ENCODE data around the gene CPA1. TPM values are rescaled to one million over a fixed set of nuclear protein-coding genes. Genes with fewer than 3 reads are reported as not detected.

CPA1 gene
- total and polyA plus RNA-seq, 8 donors = 1.7 to 17.3 (median 5.5) TPM; not detected in 5

- TF ChIP-seq POLR2AphosphoS5 (IDR thresholded peaks at IDR 0.05) (no peak), POLR2A (IDR thresholded peaks at IDR 0.05) (no peak), EP300 (IDR thresholded peaks at IDR 0.05) (no peak), CTCF (IDR thresholded peaks at IDR 0.05) (no peak)
- Histone ChIP-seq H3K9me3 (no peaks in the 10 kb centered on the region), H3K27ac (no peak overlapping the region), H3K4me3 (no peak overlapping the region), H3K4me1 (peaks cover 0 to 25% (median 13%) of the 10 kb centered on the region in 4 donors), H3K27me3 (no peaks in the 10 kb centered on the region), H3K36me3 (no peaks in the 10 kb centered on the region)
- 88 to 98% (median 91%) methylated on average over 1 of the region's 1 CpG for WGBS, 5 donors
- DNase-seq = no peak
- intact Hi-C loops (cut with DNase I; ENCODE audit: low total_unique reads) = no loop called here
Observed at GRCh38 chr7:130436253-130436652, 56.0 kb downstream of the CPA1 start.

Other genes starting within 250 kb of the CPA1 start
- gene TMEM209, start 175.1 kb upstream of the CPA1 start, total RNA-seq = 10 to 100 TPM in 4 of 5 donors, 1 to 10 TPM in 1; 6.1 to 24.6 (median 13.2) TPM
- gene TMEM209, start 175.1 kb upstream of the CPA1 start, polyA plus RNA-seq = 1 to 10 TPM; 3.2 to 5.2 (median 4.3) TPM
- not detected for gene SSMEM1, start 172.6 kb upstream of the CPA1 start, total RNA-seq
- gene SSMEM1, start 172.6 kb upstream of the CPA1 start, polyA plus RNA-seq = not detected
- gene CPA2, start 113.6 kb upstream of the CPA1 start, total RNA-seq = 10 to 100 TPM in 3 of 5 donors, 1 to 10 TPM in 1, not detected in 1; 4.1 to 65.8 (median 40.9) TPM
- gene CPA2, start 113.6 kb upstream of the CPA1 start, polyA plus RNA-seq = 10 to 100 TPM; 54.9 to 62.8 (median 58.3) TPM
- not detected for gene CPA4, start 87.3 kb upstream of the CPA1 start, total RNA-seq
- under 1 TPM in 2 of 3 donors, not detected in 1; 0.12 to 0.90 TPM for gene CPA4, start 87.3 kb upstream of the CPA1 start, polyA plus RNA-seq
- not detected for gene CPA5, start 35.7 kb upstream of the CPA1 start, total RNA-seq
- under 1 TPM in 1 of 3 donors, not detected in 2; 0.48 TPM for gene CPA5, start 35.7 kb upstream of the CPA1 start, polyA plus RNA-seq
- 1 to 10 TPM in 3 of 5 donors, under 1 TPM in 2; 0.58 to 6.2 (median 2.6) TPM for gene CEP41, start 60.5 kb downstream of the CPA1 start, total RNA-seq
- 1 to 10 TPM; 2.2 to 5.2 (median 4.5) TPM for gene CEP41, start 60.5 kb downstream of the CPA1 start, polyA plus RNA-seq
- 10 to 100 TPM in 2 of 5 donors, 1 to 10 TPM in 2, not detected in 1; 3.1 to 88.7 (median 10.6) TPM for gene MEST, start 111.6 kb downstream of the CPA1 start, total RNA-seq
- gene MEST, start 111.6 kb downstream of the CPA1 start, polyA plus RNA-seq = 1 to 10 TPM; 4.1 to 4.9 (median 4.8) TPM

All from stomach (tissue), 9 donors.